Measurements from ENCODE around the gene OR4E2. TPM values are rescaled to one million over a fixed set of nuclear protein-coding genes. Genes with fewer than 3 reads are reported as not detected.

Gene OR4E2
- total and polyA plus RNA-seq, 12 donors: not detected

GRCh38 chr14:21712036-21712435, 58.4 kb downstream of the OR4E2 start:
- no peak for TF ChIP-seq CTCF (IDR thresholded peaks at IDR 0.05)
- DNase-seq: no peak
- intact Hi-C loops (cut with DNase I): no loop called here
- Histone ChIP-seq H3K9me3 (peaks cover 0 to 4% (median 0%) of the 10 kb centered on the region in 11 donors), H3K36me3 (no peaks in the 10 kb centered on the region), H3K4me3 (no peak overlapping the region), H3K4me1 (no peaks in the 10 kb centered on the region), H3K27ac (no peak overlapping the region), H3K27me3 (peaks cover 0 to 7% (median 0%) of the 10 kb centered on the region in 7 donors)
- WGBS, 2 donors: 78 to 79% methylated on average over 2 of the region's 2 CpGs
- no peak for ATAC-seq

- H3K27me3 ChIP-seq: peaks cover 0 to 17% (median 0%) of the 10 kb centered on the region in 7 donors
- H3K9me3 ChIP-seq: no peaks in the 10 kb centered on the region
- H3K27ac ChIP-seq: no peak overlapping the region
- no peak overlapping the region for H3K4me3 ChIP-seq
- H3K36me3 ChIP-seq: no peaks in the 10 kb centered on the region
- no peak for TF ChIP-seq CTCF (IDR thresholded peaks at IDR 0.05)
- intact Hi-C loops (cut with DNase I): no loop called here
- WGBS, 2 donors: 66 to 67% methylated on average over 6 of the region's 6 CpGs
- ATAC-seq (no peak), DNase-seq (no peak)
- no peaks in the 10 kb centered on the region for H3K4me1 ChIP-seq
Observed at GRCh38 chr14:21714318-21714929, 60.8 kb downstream of the OR4E2 start.

Other genes starting within 250 kb of the OR4E2 start
- 10 to 100 TPM; 31.1 to 47.5 (median 40.1) TPM for gene CHD8, start 197.7 kb upstream of the OR4E2 start, total RNA-seq
- 10 to 100 TPM; 19.4 to 27.7 TPM for gene CHD8, start 197.7 kb upstream of the OR4E2 start, polyA plus RNA-seq
- 10 to 100 TPM; 14.8 to 25.8 (median 18.4) TPM for gene RAB2B, start 176.9 kb upstream of the OR4E2 start, total RNA-seq
- gene RAB2B, start 176.9 kb upstream of the OR4E2 start, polyA plus RNA-seq: 10 to 100 TPM in 1 of 2 donors, 1 to 10 TPM in 1; 7.1 to 11.0 TPM
- 100 to 1,000 TPM in 2 of 10 donors, 10 to 100 TPM in 8; 74.4 to 104 (median 94.3) TPM for gene TOX4, start 176.6 kb upstream of the OR4E2 start, total RNA-seq
- 10 to 100 TPM; 14.9 to 33.0 TPM for gene TOX4, start 176.6 kb upstream of the OR4E2 start, polyA plus RNA-seq
- gene METTL3, start 142.5 kb upstream of the OR4E2 start, total RNA-seq: 10 to 100 TPM; 21.0 to 30.3 (median 24.0) TPM
- gene METTL3, start 142.5 kb upstream of the OR4E2 start, polyA plus RNA-seq: 10 to 100 TPM; 22.9 to 46.7 TPM
- 1 to 10 TPM; 2.5 to 6.6 (median 4.3) TPM for gene SALL2, start 127.5 kb upstream of the OR4E2 start, total RNA-seq
- 1 to 10 TPM; 1.1 to 1.3 TPM for gene SALL2, start 127.5 kb upstream of the OR4E2 start, polyA plus RNA-seq
- gene OR10G3, start 73.8 kb upstream of the OR4E2 start, total RNA-seq: not detected
- gene OR10G3, start 73.8 kb upstream of the OR4E2 start, polyA plus RNA-seq: not detected
- not detected for gene OR10G2, start 18.9 kb upstream of the OR4E2 start, total RNA-seq
- not detected for gene OR10G2, start 18.9 kb upstream of the OR4E2 start, polyA plus RNA-seq
- gene OR4E1, start 20.0 kb downstream of the OR4E2 start, total RNA-seq: under 1 TPM in 1 of 10 donors, not detected in 9; 0.06 TPM
- gene OR4E1, start 20.0 kb downstream of the OR4E2 start, polyA plus RNA-seq: not detected